Stimulated activated CD4-positive, alpha-beta T cell treated with anti-CD3 and anti-CD28 coated beads, Interleukin-12 subunit alpha, Interleukin-12 subunit beta, amount 100 ng/mL, for 4 hours (primary cell): Measurements from ENCODE around the gene TRAF5.
A peak's percentile ranks its signal among the peaks of the same experiment; 100 is the strongest.
"Not testable (repeated sequence)": the region's sequence is repeated elsewhere in the genome, so short reads cannot be mapped to it uniquely, and the experiment has no call there.

Source experiments
- DNase-seq: peaks from one replicate; pipeline ENCODE4 v3.0.0-alpha.2; 2020

Gene TRAF5

DNA sequence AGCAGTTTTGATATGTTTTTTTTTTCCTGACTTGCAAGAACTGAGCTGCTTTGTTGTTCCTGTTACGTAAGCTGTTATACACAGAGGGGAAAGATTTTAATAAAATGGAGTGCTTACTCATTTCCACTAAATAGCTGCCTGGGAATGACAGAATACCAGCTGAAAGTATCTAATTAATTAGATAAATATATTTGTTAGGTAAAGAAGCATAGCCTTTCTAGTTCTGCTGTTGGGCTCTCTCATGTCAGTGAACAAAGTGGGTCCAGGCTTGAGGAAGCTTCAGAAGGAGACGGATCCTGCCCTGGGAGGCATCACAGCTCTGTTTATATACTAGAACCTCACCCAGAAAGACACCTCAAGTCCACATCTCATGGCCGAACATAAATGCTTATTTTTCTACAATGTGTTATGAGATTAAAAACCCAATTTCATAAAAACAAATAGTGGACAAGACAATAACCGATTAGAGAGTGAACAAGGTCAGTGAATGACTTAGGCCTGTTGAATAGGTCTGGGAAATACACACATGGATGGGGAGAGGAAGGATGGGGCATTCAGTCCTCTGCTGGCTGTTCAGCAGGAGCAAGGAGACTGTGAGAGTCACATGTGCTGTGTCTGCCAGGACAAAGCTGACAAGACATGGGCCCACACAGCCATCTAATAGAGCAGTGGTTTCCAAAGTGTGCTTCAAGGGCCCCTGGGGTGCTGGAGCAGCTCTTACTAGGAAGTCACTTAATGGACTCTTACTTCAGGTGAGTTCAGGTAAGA, 20.6 kb downstream of the TRAF5 start:
- DNase-seq, result no peak

GRCh38 chr1:211348547-211348946, 21.9 kb downstream of the TRAF5 start:
- DNase-seq, result no peak

GRCh38 chr1:211349741-211350140, 23.1 kb downstream of the TRAF5 start:
- no peak for DNase-seq

DNA sequence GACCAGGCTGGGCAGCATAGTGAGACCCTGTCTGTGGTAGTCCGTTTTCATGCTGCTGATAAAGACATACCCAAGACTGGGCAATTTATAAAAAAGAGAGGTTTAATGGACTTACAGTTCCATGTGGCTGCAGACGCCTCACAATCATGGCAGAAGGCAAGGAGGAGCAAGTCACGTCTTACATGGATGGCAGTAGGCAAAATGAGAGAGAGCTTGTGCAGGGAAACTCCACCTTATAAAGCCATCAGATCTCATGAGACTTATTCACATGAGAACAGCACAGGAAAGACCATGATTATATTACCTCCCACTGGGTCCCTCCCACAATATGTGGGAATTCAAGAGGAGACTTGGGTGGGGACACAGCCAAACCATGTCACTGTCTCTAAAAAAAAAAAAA, 25.4 kb downstream of the TRAF5 start:
- not testable (repeated sequence) for DNase-seq

DNA sequence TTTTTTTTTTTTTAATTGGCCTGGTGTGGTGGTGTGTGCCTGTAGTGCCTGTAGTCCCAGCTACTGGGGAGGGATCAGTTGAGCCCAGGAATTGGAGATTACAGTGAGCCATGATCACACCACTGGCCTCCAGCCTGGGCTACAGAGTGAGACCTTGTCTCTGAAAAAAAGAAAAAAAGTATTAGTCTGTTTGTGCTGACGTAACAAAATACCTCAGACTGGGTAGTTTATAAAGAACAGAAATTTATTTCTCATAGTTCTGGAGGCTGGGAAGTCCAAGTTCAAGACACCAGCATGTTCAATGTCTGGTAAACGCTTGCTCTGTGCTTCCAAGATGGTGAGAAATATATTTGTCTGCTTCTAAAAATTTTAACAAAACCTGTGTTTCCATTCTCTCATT, 25.8 kb downstream of the TRAF5 start:
- DNase-seq, result no peak

DNA sequence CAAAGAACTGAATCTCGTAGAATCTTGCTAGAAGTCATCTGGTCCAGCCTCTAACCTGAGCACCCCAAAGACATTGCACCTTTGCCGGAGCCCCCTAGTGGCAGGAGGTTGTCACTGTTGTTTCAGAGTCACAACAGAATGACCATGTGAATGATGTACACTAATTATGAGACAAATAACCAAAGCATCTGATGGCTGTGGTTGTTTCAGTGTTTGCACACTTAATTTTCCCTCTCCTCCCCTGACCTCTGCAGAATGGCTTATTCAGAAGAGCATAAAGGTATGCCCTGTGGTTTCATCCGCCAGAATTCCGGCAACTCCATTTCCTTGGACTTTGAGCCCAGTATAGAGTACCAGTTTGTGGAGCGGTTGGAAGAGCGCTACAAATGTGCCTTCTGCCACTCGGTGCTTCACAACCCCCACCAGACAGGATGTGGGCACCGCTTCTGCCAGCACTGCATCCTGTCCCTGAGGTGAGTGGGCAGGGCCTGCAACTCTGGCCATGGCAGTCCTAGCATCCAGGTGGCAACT, 26.4 kb downstream of the TRAF5 start:
- DNase-seq, result peak; percentile 56

DNA sequence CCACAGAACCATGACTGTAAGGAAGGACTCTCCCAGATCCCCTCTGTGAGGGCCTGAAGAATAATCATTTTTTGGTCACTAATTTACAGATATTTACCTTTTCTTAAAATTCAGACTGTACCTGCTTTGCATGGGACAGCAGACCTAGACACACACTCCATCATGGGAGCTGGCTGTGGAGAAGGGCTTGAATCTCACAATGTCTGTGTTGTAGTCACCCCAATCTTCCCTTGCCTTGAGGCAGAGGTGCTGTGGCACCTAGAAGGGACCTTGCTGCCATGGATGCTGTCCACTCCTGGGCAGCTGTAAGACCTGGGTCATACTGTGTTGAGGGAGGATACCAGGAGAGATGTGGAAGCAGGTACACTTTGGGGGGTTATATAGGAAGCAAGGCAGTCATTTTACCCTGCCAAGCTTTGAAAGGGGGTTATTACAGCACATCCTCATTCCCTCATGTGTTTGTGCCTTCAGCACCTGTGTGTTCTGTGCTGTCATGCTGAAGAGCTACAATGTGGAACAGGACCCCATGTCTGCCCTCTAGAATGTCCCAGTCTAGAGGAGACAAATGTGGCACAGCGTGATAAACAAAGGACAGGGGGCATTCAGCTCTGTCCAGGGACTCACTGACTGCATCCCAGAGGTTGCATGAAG, 27.1 kb downstream of the TRAF5 start:
- DNase-seq, result no peak

GRCh38 chr1:211355873-211356272, 29.2 kb downstream of the TRAF5 start:
- DNase-seq, result no peak

DNA sequence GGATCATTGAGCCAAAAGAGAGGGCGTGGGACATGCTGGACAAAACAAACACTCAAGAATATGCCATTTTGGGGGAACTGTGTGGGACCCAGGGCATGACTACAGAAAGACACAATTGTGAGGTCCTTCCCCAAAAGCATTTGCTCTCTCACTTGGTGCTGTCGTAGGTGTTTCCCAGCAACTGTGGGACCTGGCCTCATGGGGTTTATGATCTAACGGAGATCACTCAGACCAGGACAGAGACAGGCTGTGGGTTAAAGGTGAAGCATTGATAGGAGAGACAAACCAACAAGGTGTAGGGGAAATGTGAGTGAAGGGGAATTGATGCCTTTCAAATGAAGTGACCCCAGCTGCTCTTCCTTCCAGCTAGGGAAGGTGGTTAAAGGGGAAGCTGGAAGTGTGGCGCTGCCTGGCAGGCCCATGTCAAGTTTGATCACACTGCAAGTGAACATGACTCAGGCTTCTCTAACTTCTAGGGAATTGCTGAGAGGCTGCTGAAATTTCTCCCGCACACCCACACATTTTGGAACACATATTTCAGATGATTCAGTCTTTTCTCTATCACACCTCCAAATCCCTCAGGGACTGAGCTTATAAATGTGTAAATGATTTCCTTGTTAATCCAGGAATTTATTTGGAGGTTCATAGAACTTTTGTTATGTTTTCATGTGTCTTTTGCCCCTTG, 30.2 kb downstream of the TRAF5 start:
- no peak for DNase-seq

GRCh38 chr1:211358685-211359084, 32.1 kb downstream of the TRAF5 start:
- DNase-seq, result no peak

DNA sequence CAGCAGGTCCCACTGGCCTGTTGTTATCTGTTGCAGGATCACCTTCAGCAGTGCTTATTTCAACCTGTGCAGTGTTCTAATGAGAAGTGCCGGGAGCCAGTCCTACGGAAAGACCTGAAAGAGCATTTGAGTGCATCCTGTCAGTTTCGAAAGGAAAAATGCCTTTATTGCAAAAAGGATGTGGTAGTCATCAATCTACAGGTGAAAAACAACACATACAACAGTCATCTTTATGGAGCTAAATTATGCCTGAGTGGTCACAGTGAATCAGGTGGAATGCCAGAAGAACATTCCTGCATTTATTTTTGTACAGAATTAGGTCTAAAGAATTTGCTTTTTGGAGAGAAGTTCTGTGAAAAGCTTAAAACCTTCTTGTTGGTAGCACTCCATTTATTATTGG, 33.2 kb downstream of the TRAF5 start:
- no peak for DNase-seq

GRCh38 chr1:211361202-211361601, 34.6 kb downstream of the TRAF5 start:
- DNase-seq, result no peak

DNA sequence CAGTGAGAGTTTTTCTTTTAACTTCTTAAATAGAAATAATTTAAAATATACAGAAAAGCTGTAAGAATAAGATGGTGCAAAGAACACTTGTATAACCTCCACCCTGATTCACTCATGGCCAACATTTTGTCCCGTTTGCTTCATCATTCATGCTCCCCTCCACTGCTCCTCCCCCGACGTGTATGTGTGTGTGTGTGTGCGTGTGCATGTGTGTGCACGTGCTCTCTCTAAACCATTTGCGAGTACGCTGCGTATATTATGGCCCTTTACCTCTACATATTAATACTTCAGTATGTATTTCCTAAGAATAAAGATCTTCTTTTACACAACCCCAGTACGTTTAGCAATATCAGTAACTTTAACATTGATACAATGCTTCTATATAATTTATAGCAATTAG, 43.0 kb downstream of the TRAF5 start:
- no peak for DNase-seq

DNA sequence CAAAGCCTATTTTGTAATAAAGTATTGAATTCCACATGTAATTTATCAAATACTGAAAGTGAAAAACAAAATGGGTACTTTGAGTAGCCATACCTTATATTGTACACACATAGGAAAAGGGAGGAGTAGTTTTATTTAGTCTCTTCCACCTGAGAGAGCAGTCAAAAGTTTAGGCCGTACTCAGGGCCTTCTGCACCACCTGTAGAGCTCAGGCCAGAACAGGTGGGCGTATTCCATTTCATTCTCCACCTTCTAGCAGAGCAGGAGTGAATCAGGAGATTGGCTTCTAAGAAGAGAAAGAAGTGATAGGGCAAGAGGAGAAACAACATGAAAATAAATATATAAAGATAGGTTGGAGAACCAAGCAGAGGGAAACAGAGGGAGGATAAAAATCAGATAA, 44.0 kb downstream of the TRAF5 start:
- no peak for DNase-seq

DNA sequence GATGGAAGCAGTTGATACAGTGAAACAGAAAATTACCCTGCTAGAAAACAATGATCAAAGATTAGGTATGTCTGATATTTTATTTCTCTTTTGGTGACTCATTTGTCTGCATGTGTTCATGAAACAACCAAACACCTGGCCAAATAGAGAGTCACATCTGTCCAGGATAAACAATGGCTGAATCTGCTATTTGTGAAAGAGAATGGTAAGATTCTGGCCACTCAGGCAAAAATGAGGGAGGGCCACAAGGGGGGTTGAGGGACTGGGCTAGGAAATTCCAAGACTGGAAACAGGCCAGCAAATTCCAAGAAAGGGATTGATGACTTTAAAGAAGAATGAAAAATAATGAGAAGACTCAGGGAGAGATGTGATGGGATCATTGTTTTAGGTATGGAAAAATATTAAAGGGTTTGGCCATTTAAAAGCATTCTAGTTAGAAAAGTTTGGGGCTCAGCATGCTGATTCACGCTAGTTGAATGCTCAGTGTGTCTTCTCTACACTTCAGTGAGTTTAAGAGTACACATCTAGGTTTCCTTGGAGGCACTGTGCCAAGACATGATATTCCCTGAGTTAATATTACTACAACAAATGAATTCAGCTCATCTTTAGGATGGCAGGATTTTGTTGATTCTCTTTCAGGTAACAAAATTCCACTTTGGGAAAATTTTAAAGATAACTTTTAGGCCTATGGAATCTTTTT, 44.9 kb downstream of the TRAF5 start:
- no peak for DNase-seq

GRCh38 chr1:211372463-211372862, 45.8 kb downstream of the TRAF5 start:
- no peak for DNase-seq

GRCh38 chr1:211375146-211375818, 48.6 kb downstream of the TRAF5 start:
- no peak for DNase-seq

DNA sequence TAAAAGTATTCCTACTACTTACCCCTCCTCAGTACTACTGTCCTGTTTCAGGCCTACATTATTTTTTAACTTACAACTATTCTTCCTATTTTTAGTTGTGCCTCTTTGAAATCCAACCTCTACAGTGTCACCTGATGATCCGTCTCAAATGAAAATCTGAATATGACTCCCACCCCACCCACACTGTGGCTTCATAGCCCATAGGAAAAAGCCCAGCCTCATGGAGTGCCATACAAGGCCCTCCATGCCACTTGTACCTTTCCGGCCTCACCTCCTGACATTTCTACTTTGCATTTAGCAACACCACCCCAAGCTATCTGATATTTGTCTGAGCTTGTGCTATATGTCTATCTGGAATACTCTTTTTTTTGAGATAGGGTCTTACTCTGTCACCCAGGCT, 49.3 kb downstream of the TRAF5 start:
- DNase-seq, result no peak

DNA sequence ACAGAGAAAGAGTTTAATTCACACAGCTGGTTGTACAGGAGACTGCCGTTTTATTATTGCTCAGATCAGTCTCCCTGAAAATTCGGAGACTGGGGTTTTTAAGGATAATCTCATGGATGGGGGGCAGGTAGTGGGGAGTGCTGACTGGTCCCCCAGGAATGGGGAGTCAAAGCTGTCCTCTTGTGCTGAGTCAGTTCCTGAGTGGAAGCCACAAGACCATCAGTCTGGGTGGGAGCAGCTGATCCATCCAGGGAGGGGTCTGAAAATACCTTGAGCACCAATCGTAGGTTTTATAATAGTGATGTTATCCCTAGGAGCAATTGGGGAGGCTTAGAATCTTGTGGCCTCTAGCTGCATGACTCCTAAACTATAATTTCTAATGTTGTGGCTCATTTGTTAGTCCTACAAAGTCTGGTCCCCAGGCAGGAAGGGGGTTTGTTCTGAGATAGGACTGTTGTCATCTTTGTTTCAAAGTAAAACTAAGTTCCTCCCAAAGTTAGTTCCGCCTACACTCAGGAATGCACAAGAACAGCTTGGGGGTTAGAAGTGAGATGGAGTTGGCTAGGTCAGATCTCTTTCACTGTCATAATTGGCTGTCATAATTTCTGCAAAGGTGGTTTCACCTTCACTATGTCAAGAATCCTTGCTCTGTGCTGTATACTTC, 50.3 kb downstream of the TRAF5 start:
- DNase-seq, result no peak

- DNase-seq, result no peak
These were observed 51.2 kb downstream of the TRAF5 start for GRCh38 chr1:211377539-211378450.

- DNase-seq, result no peak
These were observed 52.2 kb downstream of the TRAF5 start for GRCh38 chr1:211378844-211379243.
